RPMI8226 (cell line): ENCODE data around the gene PRPF40B.
A peak's percentile ranks its signal among the peaks of the same experiment; 100 is the strongest.
"Not testable (repeated sequence)": the region's sequence is repeated elsewhere in the genome, so short reads cannot be mapped to it uniquely, and the experiment has no call there.

Experiments
- DNase-seq: peaks from one replicate; pipeline ENCODE4 v3.0.0-alpha.2; 2015

The PRPF40B gene

DNA sequence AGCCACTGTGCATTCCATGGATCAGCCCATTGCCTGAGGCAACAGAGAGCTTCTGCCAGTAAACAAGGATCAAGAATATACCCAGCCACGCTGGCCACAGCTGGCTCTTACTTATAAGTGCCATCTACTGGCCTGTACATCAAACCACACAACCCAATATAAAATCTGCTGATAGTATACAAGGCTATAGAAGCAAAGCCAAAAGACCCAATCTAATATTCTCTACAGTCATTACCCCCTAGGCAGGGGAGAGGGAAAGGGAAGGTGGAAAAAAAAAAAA, 13.5 kb upstream of the PRPF40B start:
- no peak for DNase-seq

DNA sequence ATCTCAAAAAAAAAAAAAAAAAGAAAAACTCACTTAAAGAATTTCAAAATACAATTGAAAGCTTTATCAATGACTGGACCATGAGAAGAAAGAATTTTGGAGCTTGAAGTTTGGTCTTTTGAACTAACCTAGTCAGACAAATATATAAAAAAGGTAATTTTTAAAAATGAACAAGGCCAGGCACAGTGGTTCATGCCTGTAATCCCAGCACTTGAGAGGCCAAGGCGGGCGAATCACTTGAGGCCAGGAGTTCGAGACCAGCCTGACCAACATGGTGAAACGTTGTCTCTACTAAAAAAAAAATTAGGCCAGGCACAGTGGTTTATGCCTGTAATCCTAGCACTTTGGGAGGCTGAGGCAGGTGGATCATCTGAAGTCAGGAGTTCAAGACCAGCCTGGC, 12.6 kb upstream of the PRPF40B start:
- not testable (repeated sequence) for DNase-seq

DNA sequence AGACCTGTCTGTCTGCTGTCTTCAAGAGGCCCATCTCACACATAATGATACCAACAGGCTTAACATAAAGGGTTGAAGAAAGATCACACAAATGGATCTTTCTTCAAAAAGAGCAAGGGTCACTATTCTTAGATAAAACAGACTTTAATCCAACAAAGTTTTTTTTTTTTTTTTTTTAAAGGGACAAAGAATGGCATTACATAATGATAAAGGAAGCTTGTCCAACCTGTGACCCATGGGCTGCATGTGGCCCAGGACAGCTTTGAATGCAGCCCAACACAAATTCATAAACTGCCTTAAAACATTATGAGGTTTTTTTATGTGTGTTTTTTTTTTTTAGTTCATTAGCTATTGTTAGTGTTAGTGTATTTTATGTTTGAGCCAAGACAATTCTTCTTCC, 11.2 kb upstream of the PRPF40B start:
- DNase-seq = no peak

DNA sequence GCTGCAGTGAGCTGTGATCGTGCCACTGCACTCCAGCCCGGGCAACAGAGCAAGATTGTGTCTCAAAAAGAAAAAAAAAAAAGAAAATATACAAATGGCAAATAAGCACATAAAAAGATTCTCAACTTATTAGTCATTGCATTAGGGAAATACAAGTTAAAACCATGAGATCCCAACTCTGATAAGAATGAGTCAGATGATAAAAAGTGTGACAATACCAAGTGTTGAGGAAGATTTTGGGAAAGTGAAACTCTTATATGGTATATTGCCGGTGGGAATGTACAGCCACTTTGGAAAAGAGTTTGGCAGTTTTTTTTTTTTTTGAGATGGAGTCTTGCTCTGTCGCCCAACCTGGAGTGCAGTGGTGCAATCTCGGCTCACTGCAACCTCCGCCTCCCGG, 7.6 kb upstream of the PRPF40B start:
- DNase-seq = no peak

DNA sequence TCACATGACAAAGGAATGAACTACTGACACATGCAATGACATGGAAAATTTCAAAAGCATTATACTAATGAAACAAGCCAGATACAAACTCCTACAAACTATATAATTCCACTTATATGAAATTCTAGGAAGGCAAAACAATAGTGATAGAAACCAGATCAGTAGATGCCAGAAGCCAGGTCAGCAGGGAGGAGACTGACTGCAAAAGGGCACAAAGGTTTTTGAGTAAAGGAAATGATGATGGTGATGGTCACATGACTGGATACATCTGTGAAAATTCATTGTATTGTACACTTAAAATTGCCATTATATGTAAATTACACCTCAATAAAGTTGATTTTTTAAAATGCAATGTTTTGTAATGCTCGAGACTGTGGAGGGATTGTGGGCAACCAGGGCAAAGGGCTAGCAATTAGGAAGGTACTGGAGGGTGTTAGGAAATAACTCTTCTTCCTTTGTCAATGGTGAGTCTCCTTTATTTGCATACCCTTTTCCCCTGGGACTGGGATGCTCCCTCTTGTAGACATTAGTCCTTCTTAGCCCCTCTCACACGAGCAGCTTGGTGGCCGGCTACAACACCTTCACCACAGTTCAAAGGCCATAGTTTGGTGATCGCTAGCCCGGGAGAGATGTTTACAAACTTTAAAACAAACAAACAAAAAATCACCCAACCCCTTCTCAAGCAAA, 6.7 kb upstream of the PRPF40B start:
- no peak for DNase-seq

DNA sequence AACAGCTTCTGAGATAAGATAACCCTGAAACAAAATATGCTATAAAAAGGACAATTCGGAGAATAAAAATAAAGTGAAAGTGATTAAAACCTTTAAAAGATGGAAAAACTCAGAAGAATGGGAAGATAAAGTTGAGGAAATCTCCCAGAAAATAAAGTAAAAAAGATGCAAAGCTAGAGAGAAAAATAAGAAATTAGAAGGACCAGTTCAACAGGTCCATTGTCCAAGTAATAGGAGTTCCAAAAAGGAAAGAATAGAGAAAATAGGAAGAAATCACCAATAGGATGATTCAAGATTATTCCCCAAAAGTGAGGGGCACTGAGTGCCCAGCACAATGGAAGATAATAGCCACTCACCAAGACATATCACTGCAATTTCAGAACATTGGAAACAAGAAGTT, 4.8 kb upstream of the PRPF40B start:
- no peak for DNase-seq

DNA sequence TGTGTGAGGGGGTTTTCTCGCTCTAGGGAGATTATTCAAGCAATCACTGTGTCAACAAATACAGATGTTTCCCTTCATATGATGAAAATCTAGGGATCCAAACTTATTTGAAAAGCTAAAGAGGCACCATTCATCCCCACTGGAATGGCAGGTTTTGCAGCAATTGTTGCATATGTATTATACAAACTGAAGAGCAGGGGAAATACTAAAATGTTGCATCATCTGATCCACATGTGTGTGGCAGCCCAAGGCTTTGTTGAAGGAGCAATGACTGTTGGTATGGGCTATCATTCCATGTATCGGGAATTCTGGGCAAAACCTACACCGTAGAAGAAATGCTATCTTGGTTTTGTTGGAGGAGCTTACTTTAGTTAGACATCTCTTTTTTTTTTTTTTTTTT, 4.1 kb upstream of the PRPF40B start:
- DNase-seq = no peak

DNA sequence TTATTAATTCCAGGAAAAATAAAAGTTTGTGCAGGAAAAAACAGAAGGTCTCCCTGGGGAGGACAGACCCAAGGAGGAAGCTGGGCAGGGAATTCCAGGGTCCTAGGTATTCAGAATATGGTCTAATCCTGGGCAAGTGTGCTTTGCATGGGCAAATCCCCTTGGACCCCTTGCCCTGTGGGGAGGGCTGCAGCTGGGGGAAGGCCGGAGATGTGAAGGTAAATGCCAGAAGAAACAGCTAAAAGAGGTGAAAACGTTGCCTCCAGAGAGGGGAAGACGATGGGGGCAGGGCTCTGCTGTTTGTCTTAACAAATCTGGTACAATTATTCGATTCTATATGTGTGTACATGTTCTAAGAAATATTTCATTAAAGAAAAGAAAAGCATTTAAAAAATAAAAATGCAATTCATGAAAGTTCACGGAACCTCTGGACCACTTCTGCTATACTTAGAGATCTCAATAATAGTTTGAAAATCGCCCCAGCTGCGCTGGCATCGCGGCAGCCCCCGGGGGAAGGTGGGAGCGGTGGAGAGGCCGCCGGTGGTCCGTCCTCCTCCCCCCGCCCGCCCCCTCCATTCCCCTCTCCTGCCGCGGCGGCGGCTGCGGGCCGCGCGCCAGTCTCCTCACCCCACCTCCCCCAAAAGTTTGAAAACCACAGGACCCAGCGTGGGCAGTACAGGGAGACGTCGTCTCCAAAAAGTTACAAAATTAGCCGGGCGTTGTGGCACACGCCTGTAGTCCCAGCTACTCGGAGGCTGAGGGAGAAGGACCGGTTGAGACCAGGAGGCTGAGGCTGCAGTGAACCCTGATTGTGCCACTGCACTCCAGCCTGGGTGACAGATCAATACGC, 1.5 kb upstream of the PRPF40B start:
- DNase-seq = no peak

DNA sequence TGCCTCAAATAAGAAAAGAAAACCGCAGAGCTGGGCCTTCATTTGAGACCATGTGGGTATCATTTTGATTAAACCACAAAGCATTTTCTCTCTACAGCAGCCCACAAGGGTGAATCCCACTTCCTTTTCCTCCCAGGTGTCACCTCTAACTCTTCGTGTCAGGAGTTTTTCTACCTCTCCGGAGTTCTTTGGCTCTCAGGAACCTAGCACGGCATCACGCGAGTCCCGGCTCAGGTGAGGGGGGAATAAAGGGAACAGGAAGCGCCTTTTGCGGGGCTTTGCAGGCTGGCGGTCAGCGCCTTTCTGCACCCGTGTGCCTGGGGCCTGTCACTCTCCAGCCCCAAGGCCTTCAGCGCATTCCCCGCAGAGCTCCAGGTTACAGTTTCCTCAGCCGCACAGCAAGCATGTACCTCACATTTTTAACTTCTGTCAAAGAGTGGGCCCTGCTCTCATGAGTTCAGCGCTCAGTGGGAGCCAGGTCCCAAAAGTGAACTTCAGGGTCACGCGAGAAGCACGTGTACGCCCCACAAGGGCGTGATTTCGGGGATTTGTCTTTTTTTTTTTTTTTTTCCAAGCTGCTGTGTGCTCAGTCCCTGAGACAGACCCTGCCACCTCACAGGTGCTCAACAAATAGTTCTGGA, 740 bp upstream of the PRPF40B start:
- peak; percentile 84 for DNase-seq

DNA sequence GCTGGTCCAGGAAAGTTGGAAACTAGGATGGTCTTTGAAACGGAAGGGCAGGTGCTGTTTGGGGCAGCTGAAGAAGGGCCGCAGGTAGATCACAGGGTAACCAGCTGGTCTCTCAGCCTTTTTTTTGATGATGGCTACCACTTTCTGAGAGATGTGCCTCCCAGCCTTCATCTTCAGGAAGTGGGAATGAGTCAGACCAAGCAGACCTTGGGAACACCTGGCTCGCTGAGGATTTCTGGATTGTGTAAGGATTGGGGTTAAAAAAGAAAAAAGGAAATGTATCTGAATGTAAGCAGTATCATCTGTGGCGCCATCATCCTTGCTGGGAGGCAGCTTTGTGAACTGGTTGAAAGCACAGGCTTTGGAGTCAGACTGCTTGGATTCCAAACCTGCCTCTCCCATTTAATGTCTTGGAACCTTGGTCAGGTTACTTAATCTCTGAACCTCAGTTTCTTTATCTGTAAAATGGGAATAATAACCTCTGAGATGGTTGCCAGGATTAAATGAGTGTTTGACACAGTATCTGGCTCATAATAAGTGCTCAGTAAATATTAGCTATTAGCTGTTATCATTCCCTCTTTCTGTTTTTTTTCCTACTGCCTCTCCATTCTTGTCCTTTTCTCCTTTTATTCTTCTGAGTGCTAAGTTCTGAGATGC, 1.7 kb downstream of the PRPF40B start:
- DNase-seq = no peak

DNA sequence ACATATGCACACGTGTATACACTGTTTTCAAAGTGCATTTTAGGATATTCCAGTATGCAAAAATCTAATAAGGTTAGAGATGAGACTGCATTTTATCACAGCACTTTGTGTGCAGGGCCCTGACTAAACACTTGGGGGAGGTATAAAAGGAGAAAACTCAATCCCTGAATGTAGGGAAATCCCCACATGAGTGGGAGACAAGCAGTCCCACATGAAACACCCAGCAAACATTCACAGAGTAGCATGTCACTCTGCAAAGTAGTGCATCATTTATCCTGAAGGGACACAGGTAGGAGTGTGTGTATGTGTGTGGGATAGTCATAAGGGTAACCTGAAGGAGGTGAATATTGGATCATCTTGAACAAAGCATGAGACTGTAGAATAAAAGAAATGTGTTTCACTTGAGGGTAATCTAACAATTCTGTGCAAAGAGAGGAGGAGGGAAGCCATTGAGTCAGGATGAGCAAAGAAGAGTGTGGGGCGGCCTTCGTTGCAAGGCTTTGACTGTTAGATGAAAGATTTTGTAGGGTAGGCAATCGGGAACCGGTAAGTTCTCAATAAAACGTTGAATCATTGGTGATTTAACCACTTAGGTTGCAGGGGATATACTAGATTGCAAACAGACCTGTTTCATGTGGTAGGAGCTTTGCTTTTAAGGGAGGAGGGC, 2.9 kb downstream of the PRPF40B start:
- DNase-seq = no peak

DNA sequence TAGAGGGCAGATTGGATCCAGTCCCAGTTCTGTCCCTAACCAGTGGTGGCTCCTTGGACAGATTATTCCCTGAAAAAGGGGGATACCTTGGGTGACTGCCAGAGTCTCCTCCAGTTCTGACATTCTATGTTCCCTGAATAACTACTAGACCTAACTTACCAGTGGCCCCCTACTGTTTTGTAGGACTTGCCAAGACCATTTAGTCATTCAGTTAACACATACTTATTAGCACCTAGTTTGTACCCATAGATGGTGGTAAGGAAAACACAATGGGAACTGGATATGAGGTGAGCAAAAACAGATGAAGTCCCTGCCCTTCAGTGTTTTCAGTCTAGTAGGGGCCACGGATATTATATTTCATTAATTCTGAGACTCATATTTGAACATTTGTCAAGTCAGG, 3.5 kb downstream of the PRPF40B start:
- DNase-seq = no peak

DNA sequence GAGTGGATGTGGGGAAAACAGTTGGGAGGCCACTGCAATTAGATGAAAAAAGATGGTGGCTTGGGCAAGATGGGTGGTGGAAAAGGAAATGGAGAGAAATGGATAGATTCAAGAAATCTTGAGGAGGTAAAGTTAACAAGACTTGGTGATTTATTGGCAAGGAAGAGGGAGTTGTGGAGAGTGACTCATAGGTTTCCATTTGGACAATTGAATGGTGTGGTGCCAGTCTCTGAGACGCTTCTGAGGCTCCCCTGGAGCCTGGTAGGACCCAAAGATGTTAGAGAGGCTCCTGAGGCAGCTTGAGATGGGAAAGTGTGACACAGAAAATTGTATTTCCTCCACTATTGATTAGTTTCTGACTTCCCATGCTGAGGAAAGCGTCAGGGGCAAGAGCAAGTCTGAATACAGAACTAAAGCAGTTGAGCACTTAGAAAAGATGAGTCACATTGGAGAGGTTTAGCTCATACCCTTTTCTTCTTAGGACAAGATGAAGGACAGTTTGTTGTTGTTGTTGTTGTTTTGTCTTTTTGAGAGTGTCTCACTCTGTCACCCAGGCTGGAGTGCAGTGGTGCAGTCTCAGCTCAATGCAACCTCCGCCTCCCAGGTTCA, 4.5 kb downstream of the PRPF40B start:
- DNase-seq = no peak

DNA sequence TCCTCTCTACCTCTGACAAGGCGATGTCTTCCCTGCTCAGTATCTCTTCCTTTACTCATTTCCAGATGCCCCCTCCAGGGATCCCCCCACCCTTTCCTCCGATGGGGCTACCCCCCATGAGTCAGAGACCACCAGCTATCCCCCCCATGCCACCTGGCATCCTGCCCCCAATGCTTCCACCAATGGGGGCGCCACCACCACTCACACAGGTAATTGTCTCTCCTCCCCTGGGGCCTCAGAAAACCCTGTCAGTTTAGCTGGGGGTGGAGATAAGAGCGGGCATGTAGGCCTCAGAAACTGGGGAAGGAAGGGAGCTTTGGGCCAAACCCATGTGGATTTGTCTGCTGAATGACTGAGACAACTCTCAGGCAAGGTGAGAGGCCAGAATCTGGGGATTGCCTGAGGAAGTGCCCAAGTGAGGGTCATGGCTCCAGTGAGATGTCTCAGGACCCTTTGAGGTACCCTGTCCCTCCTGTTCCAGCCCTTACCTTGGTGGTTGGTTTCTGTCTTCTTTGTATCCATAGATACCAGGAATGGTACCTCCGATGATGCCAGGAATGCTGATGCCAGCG, 8.1 kb downstream of the PRPF40B start:
- no peak for DNase-seq

DNA sequence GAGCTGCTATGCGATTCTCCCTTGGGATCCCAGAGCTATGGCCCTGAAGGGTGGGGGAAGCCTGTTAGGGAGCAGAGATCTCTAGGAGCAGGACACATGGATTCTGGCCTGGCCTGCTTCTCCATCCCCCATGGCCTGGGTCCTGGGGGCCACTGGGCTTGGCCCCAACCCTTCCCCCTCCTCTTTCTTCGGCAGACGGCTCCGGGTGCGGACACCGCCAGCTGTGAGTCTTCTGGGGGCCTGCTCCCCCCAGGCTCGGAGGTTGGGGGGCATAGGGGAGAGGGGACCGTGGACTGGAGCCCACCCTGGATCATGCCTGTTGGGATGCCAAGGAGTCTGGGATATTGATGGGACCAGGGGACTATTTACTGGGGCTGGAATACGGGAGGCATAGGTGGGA, 9.0 kb downstream of the PRPF40B start:
- no peak for DNase-seq

DNA sequence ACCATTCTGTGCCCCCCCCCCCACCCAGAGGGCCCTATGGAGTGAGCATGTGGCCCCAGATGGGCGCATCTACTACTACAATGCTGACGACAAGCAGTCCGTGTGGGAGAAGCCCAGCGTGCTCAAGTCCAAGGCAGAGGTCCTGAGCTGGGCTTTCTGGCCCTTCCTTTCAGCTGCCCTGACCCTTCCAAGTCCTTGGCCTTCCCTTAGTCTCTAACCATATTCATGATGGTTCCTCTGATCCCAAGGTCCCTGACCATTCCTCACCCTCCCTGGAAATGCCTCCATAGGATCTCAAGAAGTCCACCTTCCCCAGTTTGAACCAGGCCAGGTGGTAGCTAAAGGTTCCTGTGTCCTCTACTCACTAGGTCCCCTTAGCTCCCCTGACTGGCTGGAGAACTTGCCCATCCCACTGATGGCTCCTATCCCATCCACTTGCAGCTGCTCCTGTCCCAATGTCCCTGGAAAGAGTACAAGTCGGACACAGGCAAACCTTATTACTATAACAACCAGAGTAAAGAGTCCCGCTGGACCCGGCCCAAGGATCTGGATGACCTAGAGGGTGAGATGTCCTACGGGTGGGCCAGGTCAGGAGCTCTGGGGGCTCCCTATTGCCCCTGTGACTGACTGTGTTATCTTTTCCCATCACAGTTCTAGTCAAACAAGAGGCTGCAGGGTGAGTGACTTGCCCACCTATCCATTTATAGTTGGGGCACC, 9.8 kb downstream of the PRPF40B start:
- no peak for DNase-seq

DNA sequence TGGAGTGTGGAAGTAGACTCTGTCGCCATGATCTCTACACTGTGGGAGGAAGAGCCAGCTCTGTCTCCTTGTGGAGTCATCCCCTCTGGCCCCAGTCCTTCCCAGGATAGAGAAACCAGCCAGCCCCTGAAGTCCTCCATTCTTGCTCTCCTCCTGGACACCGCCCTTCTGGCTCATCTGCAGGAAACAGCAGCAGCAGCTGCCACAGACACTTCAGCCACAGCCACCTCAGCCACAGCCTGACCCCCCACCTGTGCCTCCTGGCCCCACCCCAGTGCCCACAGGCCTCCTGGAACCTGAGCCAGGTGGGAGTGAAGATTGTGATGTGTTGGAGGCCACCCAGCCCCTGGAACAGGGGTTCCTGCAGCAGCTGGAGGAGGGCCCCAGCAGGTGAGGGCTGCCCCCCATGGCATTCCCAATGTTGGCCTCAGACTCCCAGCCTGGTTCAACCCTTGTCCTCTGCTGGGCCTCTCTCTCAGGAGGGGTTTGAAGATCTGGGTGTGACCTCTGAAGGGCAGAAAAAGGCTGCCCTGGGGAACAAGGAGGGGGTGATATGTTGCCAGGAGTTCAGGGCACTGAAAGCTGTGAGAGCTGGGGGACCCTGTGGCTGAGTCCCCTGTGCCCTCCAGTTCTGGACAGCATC, 10.5 kb downstream of the PRPF40B start:
- DNase-seq = no peak

DNA sequence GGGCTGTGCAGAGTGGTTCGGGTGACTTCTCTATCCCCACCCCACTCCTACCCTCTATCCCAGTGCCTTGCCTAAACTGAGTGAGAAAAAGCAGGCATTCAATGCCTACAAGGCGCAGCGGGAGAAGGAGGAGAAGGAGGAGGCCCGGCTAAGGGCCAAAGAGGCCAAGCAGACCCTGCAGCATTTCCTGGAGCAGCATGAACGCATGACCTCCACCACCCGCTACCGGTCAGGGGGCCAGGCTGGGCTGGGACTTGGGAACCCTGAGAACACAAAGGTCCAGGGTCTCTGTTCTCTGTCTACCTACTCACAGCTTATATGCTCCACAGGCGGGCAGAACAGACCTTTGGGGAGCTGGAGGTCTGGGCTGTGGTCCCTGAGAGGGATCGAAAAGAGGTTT, 11.7 kb downstream of the PRPF40B start:
- DNase-seq = no peak

DNA sequence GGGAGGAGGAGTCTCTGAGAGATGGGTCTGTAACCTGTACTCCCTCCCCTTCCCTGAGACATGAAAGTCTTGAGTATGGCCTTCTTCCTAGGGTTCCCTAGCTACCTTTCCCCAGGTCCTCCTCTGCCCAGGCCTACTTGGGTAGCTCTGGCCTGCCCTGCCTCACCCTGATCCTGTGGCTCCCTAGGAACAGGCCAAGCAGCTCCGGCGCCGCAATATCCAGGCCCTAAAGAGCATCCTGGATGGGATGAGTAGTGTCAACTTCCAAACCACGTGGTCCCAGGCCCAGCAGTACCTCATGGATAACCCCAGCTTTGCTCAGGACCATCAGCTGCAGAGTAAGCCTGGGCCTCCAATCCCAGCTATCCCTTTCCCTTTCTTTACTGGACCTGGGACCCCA, 12.3 kb downstream of the PRPF40B start:
- no peak for DNase-seq

DNA sequence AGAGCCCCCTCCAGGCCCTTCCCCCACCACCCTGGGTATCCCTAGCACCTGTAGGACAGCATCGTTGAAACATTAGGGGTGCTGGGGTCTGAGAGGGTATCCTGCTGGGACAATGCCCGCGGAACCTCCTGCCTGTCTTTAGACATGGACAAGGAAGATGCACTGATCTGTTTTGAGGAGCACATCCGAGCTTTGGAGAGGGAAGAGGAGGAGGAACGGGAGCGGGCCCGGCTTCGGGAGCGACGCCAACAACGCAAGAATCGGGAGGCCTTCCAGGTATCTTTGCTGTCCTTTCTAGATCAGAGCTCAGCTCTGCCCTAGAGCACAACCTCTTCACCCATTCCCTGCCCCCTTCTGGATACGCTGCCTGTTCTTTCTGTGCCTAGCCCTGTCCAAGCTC, 13.2 kb downstream of the PRPF40B start:
- no peak for DNase-seq
